ENCODE results near the gene SPOCK3. TPM values are rescaled to one million over a fixed set of nuclear protein-coding genes. Genes with fewer than 3 reads are reported as not detected.

Gene SPOCK3
- total RNA-seq, 1 donor: not detected

DNA sequence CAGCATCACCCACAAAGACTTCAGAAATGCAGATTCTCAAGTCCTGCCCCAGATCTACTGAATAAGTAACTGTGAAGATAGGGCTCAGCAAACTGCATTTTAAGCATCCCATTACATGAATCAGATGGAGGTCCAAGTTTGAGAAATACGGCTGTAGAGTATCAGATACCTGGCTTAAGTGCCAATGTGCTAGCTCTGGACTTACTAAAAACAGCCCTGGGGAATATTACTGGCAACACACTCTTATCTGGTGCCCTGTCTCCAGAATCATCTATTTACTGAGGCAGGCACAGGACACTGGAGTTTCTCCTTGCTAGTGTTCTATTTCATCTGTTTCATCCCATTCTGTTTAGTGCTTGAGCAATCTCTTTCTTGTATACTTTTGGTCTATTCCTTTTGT is 105.1 kb downstream of the SPOCK3 start:
- H4K20me1 ChIP-seq (ENCODE audit: insufficient read depth, low read length): no peaks in the 10 kb centered on the region
- DNase-seq (ENCODE audit: insufficient read length, low spot score, missing footprints): no peak
- H3K4me2 ChIP-seq (ENCODE audit: insufficient read depth, low read length): no peak overlapping the region
- H2AFZ ChIP-seq (ENCODE audit: low read length): no peak overlapping the region
- TF ChIP-seq, protein P1, sequence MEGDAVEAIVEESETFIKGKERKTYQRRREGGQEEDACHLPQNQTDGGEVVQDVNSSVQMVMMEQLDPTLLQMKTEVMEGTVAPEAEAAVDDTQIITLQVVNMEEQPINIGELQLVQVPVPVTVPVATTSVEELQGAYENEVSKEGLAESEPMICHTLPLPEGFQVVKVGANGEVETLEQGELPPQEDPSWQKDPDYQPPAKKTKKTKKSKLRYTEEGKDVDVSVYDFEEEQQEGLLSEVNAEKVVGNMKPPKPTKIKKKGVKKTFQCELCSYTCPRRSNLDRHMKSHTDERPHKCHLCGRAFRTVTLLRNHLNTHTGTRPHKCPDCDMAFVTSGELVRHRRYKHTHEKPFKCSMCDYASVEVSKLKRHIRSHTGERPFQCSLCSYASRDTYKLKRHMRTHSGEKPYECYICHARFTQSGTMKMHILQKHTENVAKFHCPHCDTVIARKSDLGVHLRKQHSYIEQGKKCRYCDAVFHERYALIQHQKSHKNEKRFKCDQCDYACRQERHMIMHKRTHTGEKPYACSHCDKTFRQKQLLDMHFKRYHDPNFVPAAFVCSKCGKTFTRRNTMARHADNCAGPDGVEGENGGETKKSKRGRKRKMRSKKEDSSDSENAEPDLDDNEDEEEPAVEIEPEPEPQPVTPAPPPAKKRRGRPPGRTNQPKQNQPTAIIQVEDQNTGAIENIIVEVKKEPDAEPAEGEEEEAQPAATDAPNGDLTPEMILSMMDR (IDR thresholded peaks at IDR 0.05; ENCODE audit: extremely low read depth, low read depth, low read length): no peak
- H3K27ac ChIP-seq (ENCODE audit: low read depth, low read length): no peak overlapping the region
- no peak overlapping the region for H3K4me3 ChIP-seq (ENCODE audit: insufficient read depth, low read length)
- H3K79me2 ChIP-seq (ENCODE audit: insufficient read depth, low read length): no peaks in the 10 kb centered on the region
- H3K9me3 ChIP-seq (ENCODE audit: low read depth, low read length): peaks cover 3% of the 10 kb centered on the region
- H3K27me3 ChIP-seq (ENCODE audit: insufficient read depth, low read length): no peaks in the 10 kb centered on the region
- H3K4me1 ChIP-seq (ENCODE audit: insufficient read depth, low read length): no peaks in the 10 kb centered on the region
- no peaks in the 10 kb centered on the region for H3K36me3 ChIP-seq (ENCODE audit: insufficient read depth, low read length)

DNA sequence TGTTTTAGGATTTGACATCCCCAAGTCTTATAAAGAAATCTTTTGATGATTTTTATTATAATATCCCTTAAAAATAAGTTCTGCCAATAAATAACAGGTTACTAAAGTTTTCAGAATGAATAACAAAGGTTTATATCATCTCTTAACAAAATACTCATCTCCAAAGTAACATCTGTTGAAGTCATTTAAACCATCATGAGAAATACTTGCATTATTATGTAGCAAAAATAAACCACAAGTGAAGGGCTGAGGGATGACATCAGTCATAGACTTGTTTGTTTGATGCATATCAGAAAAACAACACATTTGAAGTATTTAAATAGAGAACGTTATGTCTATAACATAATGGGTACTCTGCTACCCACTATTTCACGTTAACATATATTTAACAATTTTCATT is 114.9 kb downstream of the SPOCK3 start:
- no peaks in the 10 kb centered on the region for H3K4me1 ChIP-seq (ENCODE audit: insufficient read depth, low read length)
- no peaks in the 10 kb centered on the region for H3K36me3 ChIP-seq (ENCODE audit: insufficient read depth, low read length)
- peaks cover 3% of the 10 kb centered on the region for H3K9me3 ChIP-seq (ENCODE audit: low read depth, low read length)
- TF ChIP-seq, protein P1 (IDR thresholded peaks at IDR 0.05; ENCODE audit: extremely low read depth, low read depth, low read length): no peak
- H2AFZ ChIP-seq (ENCODE audit: low read length): no peak overlapping the region
- H3K4me3 ChIP-seq (ENCODE audit: insufficient read depth, low read length): no peak overlapping the region
- no peak for DNase-seq (ENCODE audit: insufficient read length, low spot score, missing footprints)
- no peaks in the 10 kb centered on the region for H4K20me1 ChIP-seq (ENCODE audit: insufficient read depth, low read length)
- no peak overlapping the region for H3K4me2 ChIP-seq (ENCODE audit: insufficient read depth, low read length)
- H3K27ac ChIP-seq (ENCODE audit: low read depth, low read length): no peak overlapping the region
- no peaks in the 10 kb centered on the region for H3K79me2 ChIP-seq (ENCODE audit: insufficient read depth, low read length)
- no peaks in the 10 kb centered on the region for H3K27me3 ChIP-seq (ENCODE audit: insufficient read depth, low read length)

DNA sequence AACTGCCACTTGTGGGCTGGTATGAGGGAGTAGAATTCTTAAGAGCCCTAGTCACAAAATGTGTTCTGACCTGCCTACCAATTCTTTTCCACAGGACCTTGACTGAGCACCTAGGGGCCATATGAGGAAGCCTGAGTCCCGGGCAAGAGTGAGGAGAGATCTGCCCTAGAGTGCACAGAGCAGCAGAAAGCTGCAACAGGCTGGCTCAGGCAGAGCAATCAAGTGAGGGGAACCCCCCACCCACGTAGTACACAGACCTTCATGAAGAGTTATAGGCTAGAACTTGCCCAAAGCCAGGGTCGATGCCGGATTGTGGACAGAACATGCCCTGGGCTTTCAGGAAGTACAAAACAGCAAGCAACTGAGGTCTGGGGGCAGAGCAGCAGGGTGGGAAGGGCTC is 117.0 kb downstream of the SPOCK3 start:
- DNase-seq (ENCODE audit: insufficient read length, low spot score, missing footprints): no peak
- no peak overlapping the region for H3K27ac ChIP-seq (ENCODE audit: low read depth, low read length)
- H3K4me2 ChIP-seq (ENCODE audit: insufficient read depth, low read length): no peak overlapping the region
- H3K9me3 ChIP-seq (ENCODE audit: low read depth, low read length): peaks cover 3% of the 10 kb centered on the region
- no peak overlapping the region for H2AFZ ChIP-seq (ENCODE audit: low read length)
- no peaks in the 10 kb centered on the region for H3K4me1 ChIP-seq (ENCODE audit: insufficient read depth, low read length)
- H3K79me2 ChIP-seq (ENCODE audit: insufficient read depth, low read length): no peaks in the 10 kb centered on the region
- TF ChIP-seq, protein P1 (IDR thresholded peaks at IDR 0.05; ENCODE audit: extremely low read depth, low read depth, low read length): no peak
- no peaks in the 10 kb centered on the region for H4K20me1 ChIP-seq (ENCODE audit: insufficient read depth, low read length)
- no peak overlapping the region for H3K4me3 ChIP-seq (ENCODE audit: insufficient read depth, low read length)
- no peaks in the 10 kb centered on the region for H3K27me3 ChIP-seq (ENCODE audit: insufficient read depth, low read length)
- H3K36me3 ChIP-seq (ENCODE audit: insufficient read depth, low read length): no peaks in the 10 kb centered on the region

GRCh38 chr4:167114416-167114971 is 119.8 kb downstream of the SPOCK3 start:
- Histone ChIP-seq H2AFZ (ENCODE audit: low read length) (no peak overlapping the region), H4K20me1 (ENCODE audit: insufficient read depth, low read length) (no peaks in the 10 kb centered on the region), H3K27ac (ENCODE audit: low read depth, low read length) (no peak overlapping the region), H3K4me3 (ENCODE audit: insufficient read depth, low read length) (no peak overlapping the region), H3K4me1 (ENCODE audit: insufficient read depth, low read length) (no peaks in the 10 kb centered on the region), H3K27me3 (ENCODE audit: insufficient read depth, low read length) (no peaks in the 10 kb centered on the region), H3K4me2 (ENCODE audit: insufficient read depth, low read length) (no peak overlapping the region), H3K79me2 (ENCODE audit: insufficient read depth, low read length) (no peaks in the 10 kb centered on the region), H3K36me3 (ENCODE audit: insufficient read depth, low read length) (no peaks in the 10 kb centered on the region), H3K9me3 (ENCODE audit: low read depth, low read length) (peaks cover 3% of the 10 kb centered on the region)
- TF ChIP-seq, protein P1 (IDR thresholded peaks at IDR 0.05; ENCODE audit: extremely low read depth, low read depth, low read length): no peak
- no peak for DNase-seq (ENCODE audit: insufficient read length, low spot score, missing footprints)
